K562 treated with DMSO at 1 percent for 4 hours (cell line): ENCODE measurements around the gene GOLT1B. TPM values are rescaled to one million over a fixed set of nuclear protein-coding genes. Genes with fewer than 3 reads are reported as not detected.

ENCODE experiments used
- total RNA-seq: library from RNA; unstranded; fragments of 300-600 nt; gene quantifications from 2 replicates; pipeline ENCODE4 v1.2.3, GENCODE V29; 2022; ENCODE audit not compliant: insufficient read depth

The GOLT1B gene, protein sequence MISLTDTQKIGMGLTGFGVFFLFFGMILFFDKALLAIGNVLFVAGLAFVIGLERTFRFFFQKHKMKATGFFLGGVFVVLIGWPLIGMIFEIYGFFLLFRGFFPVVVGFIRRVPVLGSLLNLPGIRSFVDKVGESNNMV
- total RNA-seq: 5.9 and 13.4 TPM in 2 replicates

DNA sequence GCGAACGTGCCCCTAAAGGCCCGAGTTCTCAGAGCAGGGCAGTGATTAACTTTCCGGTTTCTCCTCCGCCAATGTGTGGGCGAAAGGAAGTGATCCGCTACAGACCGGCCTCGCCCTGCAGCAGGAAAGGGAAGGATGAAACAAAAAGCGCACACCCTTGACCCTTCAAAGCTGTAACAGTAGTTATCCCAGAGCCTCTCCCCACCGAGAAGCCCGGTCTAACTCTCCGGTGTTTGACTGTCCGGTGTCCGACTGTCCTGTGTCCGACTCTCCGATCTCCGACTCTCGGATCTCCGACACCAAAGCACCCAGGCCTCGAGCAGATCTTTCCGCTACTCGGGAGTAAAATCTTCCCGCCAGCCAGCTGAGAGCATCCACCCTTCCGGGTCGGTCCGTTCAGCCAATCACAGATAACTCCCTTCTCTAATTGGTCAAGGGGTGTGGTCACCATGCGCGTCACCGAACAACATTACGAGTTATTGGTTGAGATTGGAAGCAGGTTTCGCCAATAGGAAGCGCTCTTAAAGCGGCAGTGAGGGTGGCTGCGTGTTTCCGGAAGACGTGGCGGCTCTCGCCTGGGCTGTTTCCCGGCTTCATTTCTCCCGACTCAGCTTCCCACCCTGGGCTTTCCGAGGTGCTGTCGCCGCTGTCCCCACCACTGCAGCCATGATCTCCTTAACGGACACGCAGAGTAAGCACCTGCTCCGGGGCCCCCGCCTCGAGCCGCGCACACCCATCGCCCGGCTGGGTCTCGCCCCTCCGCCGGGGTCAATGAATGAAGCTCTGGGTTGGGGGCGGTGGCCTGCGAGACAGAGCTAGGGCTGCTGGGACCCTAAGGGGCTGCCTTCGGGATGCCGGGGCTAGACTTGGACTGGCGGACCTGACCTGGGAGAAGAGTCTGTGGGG lies at the start of gene GOLT1B, which contains the start of gene RECQL:
GOLT1B (plus strand) TSS at position 532 of the 906 bp plus-strand sequence; CDS start at position 667, 135 bp downstream.
RECQL (minus strand) TSS at position 378 of the 906 bp plus-strand sequence. CDS start 2,065 bp downstream, outside the sequence.

DNA sequence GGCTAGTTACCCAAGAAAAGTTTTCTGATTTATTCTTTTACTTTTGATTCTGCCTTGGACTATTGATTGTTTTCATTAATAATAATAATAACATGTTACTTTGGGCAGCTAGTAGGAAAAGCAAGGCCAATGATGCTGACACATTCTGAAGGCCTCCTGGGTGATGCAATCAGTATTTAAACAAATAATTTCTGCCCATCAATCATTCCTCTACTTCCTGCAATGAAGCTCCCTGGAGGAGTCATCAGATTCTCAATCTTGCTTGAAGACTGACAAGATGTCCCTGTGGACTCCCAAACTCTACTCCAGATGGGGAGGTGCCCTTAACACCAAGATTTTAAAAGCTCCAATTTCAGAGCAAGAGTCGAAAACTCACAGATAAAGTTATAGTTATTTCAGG lies 24.5 kb downstream of the GOLT1B start, which contains the start of gene SPX:
SPX (plus strand) TSS at position 244 of the 400 bp plus-strand sequence. CDS start 177 bp downstream, outside the sequence.

Other genes starting within 250 kb of the GOLT1B start
- 2.1 and 2.2 TPM in 2 replicates for gene SLCO1A2, start 166.9 kb upstream of the GOLT1B start, total RNA-seq
- gene IAPP, start 128.9 kb upstream of the GOLT1B start, total RNA-seq: not detected in 2 replicates
- 6.5 and 7.2 TPM in 2 replicates for gene PYROXD1, start 64.1 kb upstream of the GOLT1B start, total RNA-seq
- 20.8 and 26.5 TPM in 2 replicates for gene RECQL, start 154 bp upstream of the GOLT1B start, total RNA-seq
- gene SPX, start 24.5 kb downstream of the GOLT1B start, total RNA-seq: 0.91 TPM in 1 of 2 replicates, not detected in the other
- gene GYS2, start 103.1 kb downstream of the GOLT1B start, total RNA-seq: not detected in 2 replicates
- 684 and 690 TPM in 2 replicates for gene LDHB, start 156.1 kb downstream of the GOLT1B start, total RNA-seq